Central memory CD4-positive, alpha-beta T cell (primary cell): ENCODE results near the gene BIN1.
A peak's percentile ranks its signal among the peaks of the same experiment; 100 is the strongest.

Source experiments
- DNase-seq: peaks from one replicate; pipeline ENCODE4 v3.0.0; 2022
- total RNA-seq, 3 experiments: gene quantifications; one replicate each; lab custom pipeline; 2026; lab: John Stamatoyannopoulos, UW

The BIN1 gene
- 41.6 to 222 (median 147) reads per million in 3 experiments for total RNA-seq

DNA sequence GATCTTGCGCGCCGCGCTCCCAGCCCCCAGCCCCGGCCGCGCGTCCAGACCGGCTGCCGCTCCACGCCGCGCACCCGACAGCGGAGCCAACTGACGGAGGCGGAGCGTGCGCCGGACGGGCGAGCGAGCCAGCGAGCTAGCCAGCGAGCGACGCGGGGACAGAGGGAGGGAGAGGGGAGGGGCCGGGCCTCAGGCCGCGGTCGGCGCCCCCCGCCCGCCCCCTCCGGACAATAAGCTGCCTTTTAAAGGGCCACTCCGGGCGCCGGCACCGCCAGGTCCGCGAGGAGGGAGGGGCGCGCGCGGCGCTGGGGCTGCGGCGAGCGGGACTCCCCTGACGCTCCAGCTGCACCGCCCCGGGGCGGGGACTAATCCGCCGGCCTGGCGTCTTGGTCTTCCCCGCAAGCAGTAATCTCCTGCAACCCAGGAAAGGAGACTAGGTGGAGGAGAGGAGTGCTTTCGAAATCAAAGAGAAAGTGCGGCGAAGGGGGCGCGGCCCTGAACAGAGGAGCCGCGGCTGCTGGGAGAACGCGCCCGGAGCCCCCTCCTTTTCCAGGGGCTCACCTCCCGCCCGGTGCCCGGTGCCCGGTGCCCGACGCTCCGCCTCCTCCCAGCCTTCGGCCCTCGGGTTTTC, at the start of gene BIN1:
TSS of gene BIN1 (minus strand) at position 164 of the 631 bp plus-strand sequence. CDS start 211 bp downstream, outside the sequence.
- DNase-seq, result peak; percentile 67

- no peak for DNase-seq
These were observed 49.0 kb upstream of the BIN1 start for GRCh38 chr2:127155947-127156346.

DNA sequence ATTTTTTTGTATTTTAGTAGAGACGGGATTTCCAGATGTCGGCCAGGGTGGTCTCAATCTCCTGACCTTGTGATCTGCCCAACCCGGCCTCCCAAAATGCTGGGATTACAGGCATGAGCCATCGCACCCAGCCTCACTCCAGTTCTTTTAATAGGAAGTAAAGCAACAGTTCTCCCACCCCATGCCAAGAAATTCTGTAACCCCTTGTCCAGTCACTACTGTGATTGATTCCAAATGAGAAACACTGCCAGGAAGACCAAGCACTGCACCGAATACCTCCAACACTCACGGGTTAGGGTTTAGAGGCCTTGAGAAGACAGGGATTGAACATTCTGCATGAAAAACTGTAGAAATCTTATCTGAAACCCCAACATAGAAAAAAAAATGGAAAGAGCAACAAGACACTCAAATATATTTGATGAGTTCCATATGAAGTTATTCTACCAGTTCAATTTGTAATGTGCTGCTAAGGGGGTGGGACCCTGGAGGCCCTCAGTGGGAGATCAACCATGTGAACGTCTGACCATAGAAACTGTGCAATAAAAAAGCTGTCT, 48.2 kb upstream of the BIN1 start:
- DNase-seq, result no peak

- no peak for DNase-seq
These were observed 47.4 kb upstream of the BIN1 start for GRCh38 chr2:127154396-127154795.

DNA sequence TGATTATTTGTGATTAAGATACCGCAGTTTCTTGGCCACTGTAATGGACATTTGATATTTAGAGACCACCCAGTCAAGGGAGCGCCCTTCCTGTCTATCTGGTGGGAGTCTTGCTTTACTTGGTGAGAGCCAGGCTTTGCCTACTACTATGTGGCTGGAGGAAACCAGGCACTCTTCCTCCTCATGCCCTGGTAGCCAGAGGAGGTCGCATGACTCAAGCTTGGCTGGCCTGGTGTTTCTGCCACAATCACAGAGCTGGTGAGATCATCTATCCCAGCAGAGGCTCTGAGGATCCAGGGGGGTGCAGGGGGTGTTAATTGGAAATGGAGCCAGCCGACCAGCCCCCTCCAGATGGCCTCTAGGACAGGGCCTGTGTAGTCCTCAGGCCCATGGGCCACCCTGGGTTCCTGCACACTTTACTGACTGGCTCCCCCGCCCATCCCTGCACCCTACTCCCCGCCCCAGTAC, 46.8 kb upstream of the BIN1 start:
- DNase-seq, result no peak

- no peak for DNase-seq
These were observed 44.0 kb upstream of the BIN1 start for GRCh38 chr2:127150996-127151395.

- DNase-seq, result no peak
These were observed 42.4 kb upstream of the BIN1 start for GRCh38 chr2:127149384-127149783.

DNA sequence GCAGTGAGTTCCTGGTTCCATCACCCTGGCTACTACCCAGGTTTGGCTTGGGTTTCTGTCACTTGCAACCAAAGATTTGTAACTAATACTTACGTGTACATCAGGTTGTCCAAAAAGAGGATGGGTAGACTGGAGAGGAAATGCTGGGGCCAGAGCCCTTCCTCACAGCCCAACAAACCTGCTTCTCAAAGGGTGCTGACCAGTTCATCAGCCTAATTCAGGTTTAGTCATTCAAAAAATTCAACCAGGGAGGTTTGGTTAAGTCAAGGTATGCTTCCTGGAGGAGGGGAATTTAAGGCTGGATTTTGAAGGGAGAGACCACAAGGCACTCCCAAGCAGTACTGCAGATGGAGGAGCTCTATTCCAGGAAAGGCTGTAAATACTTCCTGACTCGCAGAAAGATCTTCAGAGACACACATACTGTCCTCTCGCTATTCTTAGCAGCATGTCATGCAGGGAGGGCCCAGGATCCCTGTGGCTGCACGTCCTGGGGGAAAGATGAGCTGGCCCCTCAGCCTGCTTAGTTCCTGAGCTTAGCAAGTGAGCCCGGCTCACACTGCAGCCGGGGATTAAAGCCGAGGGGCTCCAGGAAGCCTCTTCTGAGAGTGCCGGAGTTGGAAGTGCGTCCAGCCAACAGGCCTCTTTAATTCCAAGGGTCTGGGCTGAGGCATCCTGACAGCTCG, 40.0 kb upstream of the BIN1 start:
- no peak for DNase-seq

- DNase-seq, result no peak
These were observed 39.2 kb upstream of the BIN1 start for GRCh38 chr2:127146071-127146725.

DNA sequence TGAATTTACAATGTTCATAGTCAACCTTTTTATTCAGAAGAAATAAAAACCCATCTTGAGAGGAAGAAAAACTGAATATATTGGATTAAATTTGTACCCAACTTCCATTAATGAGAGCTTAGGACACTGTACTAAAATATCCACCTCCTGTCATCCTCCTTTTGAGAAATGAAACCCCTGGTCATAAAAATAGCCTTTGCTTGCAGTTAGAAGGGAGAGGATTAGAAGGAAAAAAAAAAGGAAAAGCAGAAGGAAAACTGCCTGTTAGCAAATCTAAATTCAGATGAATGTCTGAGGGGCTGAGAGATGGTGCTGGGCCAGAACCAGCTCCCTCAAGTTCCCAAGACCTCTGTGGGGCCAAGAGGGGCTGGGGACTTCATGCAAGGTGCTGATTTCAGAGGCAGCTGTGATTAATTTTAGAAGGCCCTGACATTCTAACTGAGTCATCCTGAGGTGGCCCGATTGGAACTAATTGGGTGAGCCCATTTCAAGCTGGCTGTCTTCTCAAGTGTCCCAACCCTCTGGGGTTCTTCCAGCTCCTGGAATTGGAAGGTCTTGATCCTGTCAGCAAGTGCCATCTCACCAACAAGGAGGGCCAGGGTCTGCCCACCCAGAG, 38.4 kb upstream of the BIN1 start:
- no peak for DNase-seq

DNA sequence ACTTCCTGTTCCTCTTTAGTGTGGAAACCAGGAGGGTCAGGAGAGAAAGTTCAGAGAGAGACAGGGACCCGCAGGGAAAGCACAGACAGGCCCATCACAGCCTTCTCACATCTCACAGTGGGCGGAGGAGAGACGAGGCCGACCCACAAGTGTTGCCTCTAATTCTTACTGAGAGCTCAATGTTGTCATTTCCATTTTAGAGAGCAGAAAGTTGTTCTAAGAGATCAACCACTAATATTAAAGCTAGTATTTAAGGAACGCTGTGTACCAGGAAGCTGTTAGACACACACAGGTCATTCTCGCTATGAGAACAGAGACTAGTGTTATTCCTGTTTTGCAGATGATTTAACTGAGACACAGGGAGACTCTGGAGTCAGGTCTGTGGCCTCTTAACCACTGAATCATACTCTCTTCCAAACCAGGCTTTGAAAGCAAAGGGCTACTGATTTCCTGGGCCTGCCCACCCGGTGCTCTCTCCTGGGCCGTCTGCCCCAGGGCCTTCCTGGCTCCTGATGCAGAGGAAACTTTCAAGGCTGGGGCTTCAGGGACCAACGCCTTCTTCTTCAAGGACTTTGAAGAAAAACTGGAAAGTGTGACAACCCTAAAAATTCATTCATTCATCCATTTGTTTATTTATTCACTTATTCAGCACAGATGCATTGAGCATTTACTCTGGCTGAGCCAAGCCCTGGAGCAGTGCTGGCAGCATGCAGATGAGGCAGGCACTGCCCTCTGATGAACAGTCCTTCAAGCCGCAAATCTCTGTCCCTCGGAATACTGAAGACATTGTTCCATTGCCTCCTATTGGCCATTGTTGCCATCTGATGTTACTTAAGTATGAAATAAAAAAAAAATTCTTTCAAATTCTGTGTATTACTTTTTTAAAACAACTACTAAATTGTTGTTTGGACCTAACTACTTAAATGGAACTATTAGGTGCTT, 37.2 kb upstream of the BIN1 start:
- no peak for DNase-seq

GRCh38 chr2:127142663-127143630, 36.0 kb upstream of the BIN1 start:
- DNase-seq, result no peak

- no peak for DNase-seq
These were observed 33.6 kb upstream of the BIN1 start for GRCh38 chr2:127140538-127140937.

- no peak for DNase-seq
These were observed 32.8 kb upstream of the BIN1 start for GRCh38 chr2:127139766-127140165.

- DNase-seq, result no peak
These were observed 31.3 kb upstream of the BIN1 start for GRCh38 chr2:127138281-127138680.

GRCh38 chr2:127137741-127138140, 30.8 kb upstream of the BIN1 start:
- no peak for DNase-seq

- no peak for DNase-seq
These were observed 30.3 kb upstream of the BIN1 start for GRCh38 chr2:127137225-127137624.

- no peak for DNase-seq
These were observed 28.2 kb upstream of the BIN1 start for GRCh38 chr2:127134833-127135830.

GRCh38 chr2:127134235-127134634, 27.3 kb upstream of the BIN1 start:
- DNase-seq, result no peak
